GM21390 (cell line): ENCODE results near the gene BCAS3.

Source experiments
- ATAC-seq: cut with Tn5 transposase; IDR thresholded peaks from one replicate; pipeline ENCODE4 v1.9.1; 2021; ENCODE audit not compliant: unreplicated experiment

Gene BCAS3

GRCh38 chr17:61106354-61106753, 428.7 kb downstream of the BCAS3 start:
- no peak for ATAC-seq

GRCh38 chr17:61116577-61116976, 438.9 kb downstream of the BCAS3 start:
- ATAC-seq, result no peak

- ATAC-seq, result no peak
These were observed 440.3 kb downstream of the BCAS3 start for GRCh38 chr17:61117983-61118382.

- no peak for ATAC-seq
These were observed 441.2 kb downstream of the BCAS3 start for GRCh38 chr17:61118871-61119270.

- ATAC-seq, result no peak
These were observed 444.8 kb downstream of the BCAS3 start for GRCh38 chr17:61122326-61122913.

GRCh38 chr17:61124562-61124961, 446.9 kb downstream of the BCAS3 start:
- no peak for ATAC-seq

GRCh38 chr17:61126473-61127249, 449.0 kb downstream of the BCAS3 start:
- ATAC-seq, result no peak

GRCh38 chr17:61127960-61128359, 450.3 kb downstream of the BCAS3 start:
- no peak for ATAC-seq

- no peak for ATAC-seq
These were observed 451.0 kb downstream of the BCAS3 start for GRCh38 chr17:61128661-61129115.

GRCh38 chr17:61129267-61130254, 451.9 kb downstream of the BCAS3 start:
- no peak for ATAC-seq

GRCh38 chr17:61130330-61130729, 452.7 kb downstream of the BCAS3 start:
- ATAC-seq, result no peak

GRCh38 chr17:61131585-61131984, 453.9 kb downstream of the BCAS3 start:
- no peak for ATAC-seq

- ATAC-seq, result no peak
These were observed 454.9 kb downstream of the BCAS3 start for GRCh38 chr17:61132524-61132923.

- no peak for ATAC-seq
These were observed 456.2 kb downstream of the BCAS3 start for GRCh38 chr17:61133853-61134252.

- ATAC-seq, result no peak
These were observed 457.0 kb downstream of the BCAS3 start for GRCh38 chr17:61134551-61135235.

- no peak for ATAC-seq
These were observed 458.1 kb downstream of the BCAS3 start for GRCh38 chr17:61135782-61136181.

- ATAC-seq, result no peak
These were observed 458.6 kb downstream of the BCAS3 start for GRCh38 chr17:61136296-61136695.

GRCh38 chr17:61139219-61139618, 461.6 kb downstream of the BCAS3 start:
- ATAC-seq, result peak; percentile 99

GRCh38 chr17:61140081-61140786, 462.6 kb downstream of the BCAS3 start:
- ATAC-seq, result no peak

- no peak for ATAC-seq
These were observed 465.4 kb downstream of the BCAS3 start for GRCh38 chr17:61143026-61143425.
